Measurements from ENCODE around the gene CALB2. TPM values are rescaled to one million over a fixed set of nuclear protein-coding genes. Genes with fewer than 3 reads are reported as not detected.

CALB2 gene, protein sequence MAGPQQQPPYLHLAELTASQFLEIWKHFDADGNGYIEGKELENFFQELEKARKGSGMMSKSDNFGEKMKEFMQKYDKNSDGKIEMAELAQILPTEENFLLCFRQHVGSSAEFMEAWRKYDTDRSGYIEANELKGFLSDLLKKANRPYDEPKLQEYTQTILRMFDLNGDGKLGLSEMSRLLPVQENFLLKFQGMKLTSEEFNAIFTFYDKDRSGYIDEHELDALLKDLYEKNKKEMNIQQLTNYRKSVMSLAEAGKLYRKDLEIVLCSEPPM
- total RNA-seq = not detected in 2 replicates

DNA sequence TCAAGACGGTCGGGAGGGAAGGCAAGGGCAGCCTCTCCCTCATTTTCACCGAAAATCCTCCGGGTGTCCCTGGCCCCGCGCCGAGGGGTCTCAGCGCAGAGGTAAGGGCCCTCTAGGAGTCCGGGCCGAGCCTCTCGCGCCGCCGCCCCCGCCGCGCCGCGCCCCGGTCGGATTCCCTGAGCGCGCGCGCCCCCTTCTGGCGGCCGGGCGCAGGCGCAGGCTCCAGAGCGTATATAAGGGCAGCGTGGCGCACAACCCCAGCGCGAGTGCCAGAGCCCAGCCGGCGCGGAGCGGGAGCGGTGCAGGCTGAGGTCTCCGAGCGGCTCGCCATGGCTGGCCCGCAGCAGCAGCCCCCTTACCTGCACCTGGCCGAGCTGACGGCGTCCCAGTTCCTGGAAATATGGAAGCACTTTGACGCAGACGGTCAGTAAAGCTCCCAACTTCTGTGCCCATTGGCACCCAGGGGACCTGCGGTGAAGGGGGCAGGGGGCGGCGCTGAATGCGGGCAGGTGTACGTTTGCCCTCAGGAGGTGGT is at the start of gene CALB2:
Gene CALB2 (plus strand): TSS at position 260 of the 535 bp plus-strand sequence. CDS start 70 bp downstream, at position 330.

Other genes with a start within 250 kb of the CALB2 start
- gene HYDIN, start 128.0 kb upstream of the CALB2 start, total RNA-seq = 0.18 TPM in 1 of 2 replicates, not detected in the other
- gene CMTR2, start 69.3 kb upstream of the CALB2 start, total RNA-seq = 16.1 and 23.6 TPM in 2 replicates
- gene TLE7, start 83.3 kb downstream of the CALB2 start, total RNA-seq = not detected in 2 replicates
- 6.3 and 6.7 TPM in 2 replicates for gene ZNF23, start 103.5 kb downstream of the CALB2 start, total RNA-seq
- gene ZNF19, start 130.6 kb downstream of the CALB2 start, total RNA-seq = 1.1 and 11.5 TPM in 2 replicates
- not detected in 2 replicates for gene CHST4, start 167.7 kb downstream of the CALB2 start, total RNA-seq
- gene TAT, start 218.4 kb downstream of the CALB2 start, total RNA-seq = not detected in 2 replicates